ENCODE results near the gene SUPV3L1. TPM values are rescaled to one million over a fixed set of nuclear protein-coding genes. Genes with fewer than 3 reads are reported as not detected.

Gene SUPV3L1
- total and polyA plus RNA-seq, 9 of the 15 experiments (the other 6 are each of a cell fraction or from before 2014, with no cell fraction given) = 45.2 to 156 (median 92.6) TPM

DNA sequence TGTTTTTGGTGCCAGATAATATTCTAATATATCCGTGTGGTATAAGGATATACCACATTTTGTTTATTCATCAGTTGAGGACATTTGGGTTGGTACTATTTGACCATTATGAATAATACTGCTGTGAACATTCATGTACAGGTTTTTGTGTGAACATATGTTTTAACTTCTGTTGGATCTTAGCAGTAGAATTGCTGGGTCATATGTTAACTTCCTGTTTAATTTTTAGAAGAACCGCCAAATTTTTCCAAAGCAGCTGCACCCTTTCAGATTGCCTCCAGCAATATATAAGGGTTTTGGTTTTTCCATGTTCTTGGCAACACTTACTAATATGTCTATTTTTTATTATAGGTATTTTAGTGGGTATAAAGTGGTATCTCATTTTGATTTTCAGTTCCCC lies 33.3 kb upstream of the SUPV3L1 start (continued):
- TF ChIP-seq, protein P1, sequence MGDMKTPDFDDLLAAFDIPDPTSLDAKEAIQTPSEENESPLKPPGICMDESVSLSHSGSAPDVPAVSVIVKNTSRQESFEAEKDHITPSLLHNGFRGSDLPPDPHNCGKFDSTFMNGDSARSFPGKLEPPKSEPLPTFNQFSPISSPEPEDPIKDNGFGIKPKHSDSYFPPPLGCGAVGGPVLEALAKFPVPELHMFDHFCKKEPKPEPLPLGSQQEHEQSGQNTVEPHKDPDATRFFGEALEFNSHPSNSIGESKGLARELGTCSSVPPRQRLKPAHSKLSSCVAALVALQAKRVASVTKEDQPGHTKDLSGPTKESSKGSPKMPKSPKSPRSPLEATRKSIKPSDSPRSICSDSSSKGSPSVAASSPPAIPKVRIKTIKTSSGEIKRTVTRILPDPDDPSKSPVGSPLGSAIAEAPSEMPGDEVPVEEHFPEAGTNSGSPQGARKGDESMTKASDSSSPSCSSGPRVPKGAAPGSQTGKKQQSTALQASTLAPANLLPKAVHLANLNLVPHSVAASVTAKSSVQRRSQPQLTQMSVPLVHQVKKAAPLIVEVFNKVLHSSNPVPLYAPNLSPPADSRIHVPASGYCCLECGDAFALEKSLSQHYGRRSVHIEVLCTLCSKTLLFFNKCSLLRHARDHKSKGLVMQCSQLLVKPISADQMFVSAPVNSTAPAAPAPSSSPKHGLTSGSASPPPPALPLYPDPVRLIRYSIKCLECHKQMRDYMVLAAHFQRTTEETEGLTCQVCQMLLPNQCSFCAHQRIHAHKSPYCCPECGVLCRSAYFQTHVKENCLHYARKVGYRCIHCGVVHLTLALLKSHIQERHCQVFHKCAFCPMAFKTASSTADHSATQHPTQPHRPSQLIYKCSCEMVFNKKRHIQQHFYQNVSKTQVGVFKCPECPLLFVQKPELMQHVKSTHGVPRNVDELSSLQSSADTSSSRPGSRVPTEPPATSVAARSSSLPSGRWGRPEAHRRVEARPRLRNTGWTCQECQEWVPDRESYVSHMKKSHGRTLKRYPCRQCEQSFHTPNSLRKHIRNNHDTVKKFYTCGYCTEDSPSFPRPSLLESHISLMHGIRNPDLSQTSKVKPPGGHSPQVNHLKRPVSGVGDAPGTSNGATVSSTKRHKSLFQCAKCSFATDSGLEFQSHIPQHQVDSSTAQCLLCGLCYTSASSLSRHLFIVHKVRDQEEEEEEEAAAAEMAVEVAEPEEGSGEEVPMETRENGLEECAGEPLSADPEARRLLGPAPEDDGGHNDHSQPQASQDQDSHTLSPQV (IDR thresholded peaks at IDR 0.05) = peak; percentile 59; the same call in 1 of the 2 replicates
- TF ChIP-seq PHB2 (IDR thresholded peaks at IDR 0.05; ENCODE audit: low read depth) = no peak
- no peak for TF ChIP-seq ZNF717 (CRISPR knock-in tag; IDR thresholded peaks at IDR 0.05)
- TF ChIP-seq TSHZ1 (CRISPR knock-in tag; IDR thresholded peaks at IDR 0.05) = no peak
- no peak for TF ChIP-seq NCOA6 (IDR thresholded peaks at IDR 0.05)
- no peak for TF ChIP-seq ZNF586 (CRISPR knock-in tag; conservative IDR thresholded peaks at IDR 0.05)
- TF ChIP-seq ESRRB (CRISPR knock-in tag; IDR thresholded peaks at IDR 0.05; ENCODE audit: borderline replicate concordance) = no peak
- no peak for TF ChIP-seq ESRRA (IDR thresholded peaks at IDR 0.05; ENCODE audit: borderline replicate concordance, low read depth)
- TF ChIP-seq ATF1 (CRISPR knock-in tag; IDR thresholded peaks at IDR 0.05) = no peak
- TF ChIP-seq ATF1 (tag; IDR thresholded peaks at IDR 0.05) = no peak
- TF ChIP-seq SP1 (CRISPR knock-in tag; IDR thresholded peaks at IDR 0.05) = no peak
- TF ChIP-seq JUNB (CRISPR knock-in tag; conservative IDR thresholded peaks at IDR 0.05) = no peak
- no peak for TF ChIP-seq BRD4 (IDR thresholded peaks at IDR 0.05)
- TF ChIP-seq, protein P2, sequence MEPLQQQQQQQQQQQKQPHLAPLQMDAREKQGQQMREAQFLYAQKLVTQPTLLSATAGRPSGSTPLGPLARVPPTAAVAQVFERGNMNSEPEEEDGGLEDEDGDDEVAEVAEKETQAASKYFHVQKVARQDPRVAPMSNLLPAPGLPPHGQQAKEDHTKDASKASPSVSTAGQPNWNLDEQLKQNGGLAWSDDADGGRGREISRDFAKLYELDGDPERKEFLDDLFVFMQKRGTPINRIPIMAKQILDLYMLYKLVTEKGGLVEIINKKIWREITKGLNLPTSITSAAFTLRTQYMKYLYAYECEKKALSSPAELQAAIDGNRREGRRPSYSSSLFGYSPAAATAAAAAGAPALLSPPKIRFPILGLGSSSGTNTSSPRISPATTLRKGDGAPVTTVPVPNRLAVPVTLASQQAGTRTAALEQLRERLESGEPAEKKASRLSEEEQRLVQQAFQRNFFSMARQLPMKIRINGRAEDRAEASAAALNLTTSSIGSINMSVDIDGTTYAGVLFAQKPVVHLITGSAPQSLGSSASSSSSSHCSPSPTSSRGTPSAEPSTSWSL (CRISPR knock-in tag; IDR thresholded peaks at IDR 0.05; ENCODE audit: borderline replicate concordance) = no peak
- TF ChIP-seq CBFB (CRISPR knock-in tag; IDR thresholded peaks at IDR 0.05) = no peak
- no peak for TF ChIP-seq RBM14 (IDR thresholded peaks at IDR 0.05; ENCODE audit: borderline replicate concordance, insufficient read depth, low read depth, low read length)
- no peak for TF ChIP-seq ZHX1 (conservative IDR thresholded peaks at IDR 0.05; ENCODE audit: low read length)
- no peak for TF ChIP-seq JUN (IDR thresholded peaks at IDR 0.05; ENCODE audit: borderline replicate concordance, low read depth, low read length)
- TF ChIP-seq JUN (CRISPR knock-in tag; IDR thresholded peaks at IDR 0.05; ENCODE audit: borderline replicate concordance) = no peak

Data from K562 (cell line).